H9 (cell line): Measurements from ENCODE around the gene LLGL2. TPM values are rescaled to one million over a fixed set of nuclear protein-coding genes. Genes with fewer than 3 reads are reported as not detected.
A peak's percentile ranks its signal among the peaks of the same experiment; 100 is the strongest.

ENCODE experiments used
- DNase-seq: peaks from one replicate; pipeline ENCODE4 v3.0.0-alpha.2; 2017
- H2AFZ ChIP-seq: one replicate; pipeline ENCODE4 v1.6.1; 2013; ENCODE audit warnings: mild to moderate bottlenecking, low read length, control low read depth, moderate library complexity
- H2AK5ac ChIP-seq: 2 replicates; pipeline ENCODE4 v1.6.1; 2013; ENCODE audit warnings: low read length, control low read depth, mixed read lengths; ENCODE audit not compliant: insufficient read length
- H2BK120ac ChIP-seq: one replicate; pipeline ENCODE4 v1.6.1; 2013; ENCODE audit warnings: low read depth, mild to moderate bottlenecking, low read length, control low read depth, inconsistent platforms; ENCODE audit not compliant: poor library complexity, severe bottlenecking
- H2BK12ac ChIP-seq: 2 replicates; pipeline ENCODE4 v1.6.1; 2013; ENCODE audit warnings: low read length, control low read depth, mixed read lengths, low read depth; ENCODE audit not compliant: insufficient read length
- H2BK15ac ChIP-seq: 2 replicates; pipeline ENCODE4 v1.6.1; 2013; ENCODE audit warnings: low read depth, low read length, control low read depth
- H2BK20ac ChIP-seq: one replicate; pipeline ENCODE4 v1.6.1; 2013; ENCODE audit warnings: low read depth, mild to moderate bottlenecking, low read length, control low read depth, inconsistent platforms; ENCODE audit not compliant: poor library complexity, severe bottlenecking
- H2BK5ac ChIP-seq: 2 replicates; pipeline ENCODE4 v1.6.1; 2013; ENCODE audit warnings: low read length, control low read depth, mixed read lengths; ENCODE audit not compliant: insufficient read length
- H3K14ac ChIP-seq: 2 replicates; pipeline ENCODE4 v1.6.1; 2013; ENCODE audit warnings: low read length, control low read depth; ENCODE audit not compliant: insufficient read depth
- H3K18ac ChIP-seq: 2 replicates; pipeline ENCODE4 v1.6.1; 2013; ENCODE audit warnings: low read depth, mild to moderate bottlenecking, mixed read lengths, low read length, control low read depth; ENCODE audit not compliant: insufficient read length
- H3K23ac ChIP-seq: 2 replicates; pipeline ENCODE4 v1.6.1; 2013; ENCODE audit warnings: low read length, control low read depth, mixed read lengths, low read depth; ENCODE audit not compliant: insufficient read length
- H3K23me2 ChIP-seq: 2 replicates; pipeline ENCODE4 v1.6.1; 2013; ENCODE audit warnings: low read depth, mild to moderate bottlenecking, mixed read lengths, low read length, control low read depth; ENCODE audit not compliant: insufficient read length, poor library complexity, severe bottlenecking
- H3K27ac ChIP-seq: 2 replicates; pipeline ENCODE4 v1.5.1; 2013; ENCODE audit warnings: low read length, control low read depth, mixed read lengths, low read depth; ENCODE audit not compliant: insufficient read length
- H3K27me3 ChIP-seq: 2 replicates; pipeline ENCODE4 v1.6.1; 2013; ENCODE audit warnings: low read length, control low read depth, inconsistent platforms; ENCODE audit not compliant: insufficient read depth
- H3K4ac ChIP-seq: 2 replicates; pipeline ENCODE4 v1.6.1; 2013; ENCODE audit warnings: low read depth, mild to moderate bottlenecking, control low read depth, inconsistent platforms, low read length, moderate library complexity
- H3K4me1 ChIP-seq: 2 replicates; pipeline ENCODE4 v1.6.1; 2013; ENCODE audit warnings: low read length, control low read depth, inconsistent platforms; ENCODE audit not compliant: insufficient read depth
- H3K4me2 ChIP-seq: 2 replicates; pipeline ENCODE4 v1.6.1; 2013; ENCODE audit warnings: low read length, control low read depth, mixed read lengths; ENCODE audit not compliant: insufficient read length, insufficient read depth
- H3K56ac ChIP-seq: 2 replicates; pipeline ENCODE4 v1.6.1; 2013; ENCODE audit warnings: low read depth, mild to moderate bottlenecking, mixed read lengths, low read length, control low read depth; ENCODE audit not compliant: insufficient read length
- H3K79me1 ChIP-seq: 2 replicates; pipeline ENCODE4 v1.6.1; 2013; ENCODE audit warnings: low read depth, mild to moderate bottlenecking, moderate library complexity, low read length, control low read depth, inconsistent platforms; ENCODE audit not compliant: insufficient read depth, poor library complexity, severe bottlenecking
- H3K79me2 ChIP-seq: 2 replicates; pipeline ENCODE4 v1.6.1; 2013; ENCODE audit warnings: low read length, control low read depth, inconsistent platforms; ENCODE audit not compliant: insufficient read depth
- H3K9ac ChIP-seq: 2 replicates; pipeline ENCODE4 v1.6.1; 2013; ENCODE audit warnings: low read length, control low read depth, mixed read lengths; ENCODE audit not compliant: insufficient read length; ENCODE audit errors: extremely low read depth
- H3K9me3 ChIP-seq: one replicate; pipeline ENCODE4 v1.6.1; 2013; ENCODE audit warnings: low read depth, low read length, inconsistent platforms; ENCODE audit not compliant: control insufficient read depth
- H3T11ph ChIP-seq: one replicate; pipeline ENCODE4 v1.6.1; 2013; ENCODE audit warnings: mild to moderate bottlenecking, low read length, control low read depth, inconsistent platforms
- H4K20me1 ChIP-seq: one replicate; pipeline ENCODE4 v1.6.1; 2013; ENCODE audit not compliant: control insufficient read depth, insufficient read length, insufficient read depth
- H4K5ac ChIP-seq: 2 replicates; pipeline ENCODE4 v1.6.1; 2013; ENCODE audit warnings: low read depth, mild to moderate bottlenecking, mixed read lengths, low read length, control low read depth; ENCODE audit not compliant: insufficient read length
- H4K8ac ChIP-seq: replicated peaks from 2 replicates; pipeline ENCODE4 v1.6.1; 2013; ENCODE audit warnings: low read length, control low read depth, mixed read lengths, low read depth; ENCODE audit not compliant: insufficient read length
- H4K91ac ChIP-seq: 2 replicates; pipeline ENCODE4 v1.6.1; 2013; ENCODE audit warnings: low read depth, mild to moderate bottlenecking, moderate library complexity, mixed read lengths, low read length, control low read depth; ENCODE audit not compliant: insufficient read length
- H3K27ac Mint-ChIP-seq, 3 experiments: 2 replicates in 2 of 3; 3 replicates in 1 of 3; pipeline ENCODE4 v1.8.0; 2020 to 2021; ENCODE audit warnings: mixed read lengths in 3 of 3, mild to moderate bottlenecking in 1 of 3, moderate library complexity in 1 of 3
- H3K27me3 Mint-ChIP-seq: 2 replicates; pipeline ENCODE4 v1.8.0; 2021; ENCODE audit warnings: low read depth, mild to moderate bottlenecking, moderate library complexity, mixed read lengths
- H3K36me3 Mint-ChIP-seq, 3 experiments: 2 replicates in 2 of 3; 3 replicates in 1 of 3; pipeline ENCODE4 v1.8.0; 2020 to 2021; ENCODE audit warnings: low read depth in 3 of 3, mixed read lengths in 3 of 3; ENCODE audit not compliant: insufficient read depth in 1 of 3
- H3K4me1 Mint-ChIP-seq, 2 experiments: 2 replicates each; pipeline ENCODE4 v1.8.0; 2020; ENCODE audit warnings: mixed read lengths in 2 of 2
- H3K4me3 Mint-ChIP-seq, 2 experiments: 2 replicates in 1 of 2; 3 replicates in 1 of 2; pipeline ENCODE4 v1.8.0; 2020 to 2021; ENCODE audit warnings: mild to moderate bottlenecking in 2 of 2, mixed read lengths in 2 of 2, moderate library complexity in 1 of 2
- H3K9me3 Mint-ChIP-seq, 2 experiments: 2 replicates in 1 of 2; 3 replicates in 1 of 2; pipeline ENCODE4 v1.8.0; 2020; ENCODE audit warnings: mild to moderate bottlenecking in 2 of 2, mixed read lengths in 2 of 2, moderate library complexity in 1 of 2
- CTCF ChIP-seq: fragments of 200-600 bp; sonication (generic); conservative IDR thresholded peaks from 3 replicates; pipeline ENCODE4 v1.8.0; 2021; ENCODE audit warnings: antibody characterized with exemption, mild to moderate bottlenecking
- WGBS: extraction: QIAGEN DNeasy Blood & Tissue Kit; methylation state at CpG from one replicate; pipeline ENCODE4 v1.1.7; 2013; ENCODE audit warnings: missing lambda C conversion rate, low lambda C conversion rate, mixed read lengths; ENCODE audit not compliant: insufficient read length; ENCODE audit errors: extremely low coverage; 5-methylcytosine and 5-hydroxymethylcytosine counted together
- total RNA-seq: library from RNA; stranded (reverse); gene quantifications from 2 replicates; pipeline ENCODE4 v1.2.1, GENCODE V29; 2021

LLGL2 gene
- total RNA-seq, 1 experiment from 2014 or later: 90.4 TPM

- H3K56ac ChIP-seq: no peak overlapping the region
- TF ChIP-seq CTCF: peak; percentile 96
- H3K79me2 ChIP-seq: no peaks in the 10 kb centered on the region
- DNase-seq: peak; percentile 92
- no peaks in the 10 kb centered on the region for H3K79me1 ChIP-seq
- no peaks in the 10 kb centered on the region for H3K23me2 ChIP-seq
- H3K9me3 ChIP-seq: no peaks in the 10 kb centered on the region
- no peak overlapping the region for H2BK12ac ChIP-seq
- no peak overlapping the region for H4K5ac ChIP-seq
- H3K27me3 ChIP-seq: no peaks in the 10 kb centered on the region
- H4K91ac ChIP-seq: no peak overlapping the region
- H3K23ac ChIP-seq: no peak overlapping the region
- H2BK20ac ChIP-seq: no peak overlapping the region
- H2AK5ac ChIP-seq: no peak overlapping the region
- no peak overlapping the region for H3K27ac Mint-ChIP-seq
- H3K4me1 ChIP-seq: no peaks in the 10 kb centered on the region
- no peak overlapping the region for H3T11ph ChIP-seq
- H3K14ac ChIP-seq: no peak overlapping the region
- WGBS: no CpG with 5 or more reads among the region's 28 CpGs
- no peak overlapping the region for H3K4me2 ChIP-seq
- H3K36me3 Mint-ChIP-seq: no peaks in the 10 kb centered on the region
- no peak overlapping the region for H3K4me3 Mint-ChIP-seq
- H3K27me3 Mint-ChIP-seq: peaks cover 2% of the 10 kb centered on the region
- no peaks in the 10 kb centered on the region for H3K4me1 Mint-ChIP-seq
- no peak overlapping the region for H3K18ac ChIP-seq
- no peak overlapping the region for H3K27ac ChIP-seq
- no peak overlapping the region for H2BK5ac ChIP-seq
- H2BK120ac ChIP-seq: no peak overlapping the region
- no peaks in the 10 kb centered on the region for H4K20me1 ChIP-seq
- H3K9ac ChIP-seq: no peak overlapping the region
- no peak overlapping the region for H2AFZ ChIP-seq
- H2BK15ac ChIP-seq: no peak overlapping the region
- no peak overlapping the region for H4K8ac ChIP-seq
- H3K9me3 Mint-ChIP-seq: no peaks in the 10 kb centered on the region
- no peak overlapping the region for H3K4ac ChIP-seq
Measured at GRCh38 chr17:75601057-75601987, 75.8 kb downstream of the LLGL2 start.
